ENCODE measurements around the gene DPP9. TPM values are rescaled to one million over a fixed set of nuclear protein-coding genes. Genes with fewer than 3 reads are reported as not detected.

Gene DPP9
- total and polyA plus RNA-seq, 2 of the 13 experiments (the other 11 are each of a cell fraction or from before 2014, with no cell fraction given): 8.4 to 25.8 TPM

GRCh38 chr19:4639531-4640246, 84.0 kb downstream of the DPP9 start (continued):
- no peak for TF ChIP-seq FOXC1 (CRISPR knock-in tag; IDR thresholded peaks at IDR 0.05; ENCODE audit: borderline replicate concordance)
- no peak for TF ChIP-seq ZMAT5 (CRISPR knock-in tag; IDR thresholded peaks at IDR 0.05; ENCODE audit: borderline replicate concordance, low read depth)
- TF ChIP-seq MAFF (IDR thresholded peaks at IDR 0.05; ENCODE audit: low read depth, low read length): no peak
- TF ChIP-seq HMG20B (CRISPR knock-in tag; conservative IDR thresholded peaks at IDR 0.05): no peak
- no peak for TF ChIP-seq CEBPB (IDR thresholded peaks at IDR 0.05; ENCODE audit: borderline replicate concordance, low read depth, low read length)
- no peak for TF ChIP-seq ZNF496 (CRISPR knock-in tag; IDR thresholded peaks at IDR 0.05; ENCODE audit: insufficient replicate concordance)
- no peak for TF ChIP-seq ZFYVE20 (CRISPR knock-in tag; IDR thresholded peaks at IDR 0.05; ENCODE audit: borderline replicate concordance, low read depth)
- no peak for TF ChIP-seq E2F2 (CRISPR knock-in tag; IDR thresholded peaks at IDR 0.05; ENCODE audit: borderline replicate concordance)
- TF ChIP-seq NFYC (CRISPR knock-in tag; IDR thresholded peaks at IDR 0.05): no peak
- 0 out of 2 replicates have a peak, but pooled peaks have one; percentile 26 for TF ChIP-seq IRF9 (CRISPR knock-in tag; IDR thresholded peaks at IDR 0.05; ENCODE audit: borderline replicate concordance)
- TF ChIP-seq ZNF512B (CRISPR knock-in tag; IDR thresholded peaks at IDR 0.05; ENCODE audit: borderline replicate concordance): no peak
- no peak for TF ChIP-seq ZNF24 (IDR thresholded peaks at IDR 0.05)
- no peak for TF ChIP-seq ESRRA (CRISPR knock-in tag; IDR thresholded peaks at IDR 0.05; ENCODE audit: low read depth)
- no peak for TF ChIP-seq ZBTB1 (CRISPR knock-in tag; IDR thresholded peaks at IDR 0.05; ENCODE audit: borderline replicate concordance)
- TF ChIP-seq ZNF562 (CRISPR knock-in tag; IDR thresholded peaks at IDR 0.05; ENCODE audit: borderline replicate concordance): no peak
- TF ChIP-seq ZNF350 (CRISPR knock-in tag; IDR thresholded peaks at IDR 0.05; ENCODE audit: borderline replicate concordance, low read depth): peak; percentile 71; the same call in 1 of the 2 replicates
- peak; percentile 68; the same call in 1 of the 2 replicates for TF ChIP-seq ZNF746 (CRISPR knock-in tag; IDR thresholded peaks at IDR 0.05)
- no peak for TF ChIP-seq TEAD2 (CRISPR knock-in tag; IDR thresholded peaks at IDR 0.05)
- peak; percentile 82 for TF ChIP-seq RCOR2 (CRISPR knock-in tag; IDR thresholded peaks at IDR 0.05)
- no peak for TF ChIP-seq ZNF782 (CRISPR knock-in tag; IDR thresholded peaks at IDR 0.05; ENCODE audit: borderline replicate concordance)
- TF ChIP-seq POLR2AphosphoS2 (IDR thresholded peaks at IDR 0.05; ENCODE audit: low read depth, low read length): no peak
- no peak for TF ChIP-seq FOSL2 (CRISPR knock-in tag; IDR thresholded peaks at IDR 0.05)
- no peak for TF ChIP-seq ZNF737 (CRISPR knock-in tag; IDR thresholded peaks at IDR 0.05; ENCODE audit: borderline replicate concordance)
